Panc1 (cell line): Measurements from ENCODE around the gene FA2H.

ENCODE experiments used
- CTCF ChIP-seq: fragments of 450-650 bp; IDR thresholded peaks from 2 replicates; pipeline ENCODE4 v1.5.1; 2017; ENCODE audit warnings: mild to moderate bottlenecking
- POLR2AphosphoS5 ChIP-seq: IDR thresholded peaks from 2 replicates; pipeline ENCODE4 v1.6.1; 2012; ENCODE audit warnings: mild to moderate bottlenecking, low read depth, low read length, moderate library complexity
- REST ChIP-seq, 2 experiments: IDR thresholded peaks; 2 replicates each; pipeline ENCODE4 v1.6.1; 2011 to 2012; ENCODE audit warnings: low read depth in 2 of 2, control low read depth in 1 of 2, low read length in 1 of 2, mild to moderate bottlenecking in 1 of 2, moderate library complexity in 1 of 2; ENCODE audit not compliant: insufficient read depth in 1 of 2
- TCF7L2 ChIP-seq: IDR thresholded peaks from 2 replicates; pipeline ENCODE4 v1.6.1; 2011; ENCODE audit warnings: mild to moderate bottlenecking, low read depth, low read length, inconsistent platforms

- TF ChIP-seq CTCF (no peak), POLR2AphosphoS5 (no peak), REST (IDR thresholded peaks at IDR 0.05; ENCODE audit: insufficient read depth in 1 of 2, low read depth in 2 of 2, low read length in 1 of 2) (no peak), TCF7L2 (no peak)
These were observed 17.3 kb downstream of the FA2H start for GRCh38 chr16:74757349-74757748.
